ENCODE data around the gene RPL4. TPM values are rescaled to one million over a fixed set of nuclear protein-coding genes. Genes with fewer than 3 reads are reported as not detected.

RPL4 gene
- total RNA-seq, 2 experiments from 2014 or later, result 4,316 to 5,381 TPM

DNA sequence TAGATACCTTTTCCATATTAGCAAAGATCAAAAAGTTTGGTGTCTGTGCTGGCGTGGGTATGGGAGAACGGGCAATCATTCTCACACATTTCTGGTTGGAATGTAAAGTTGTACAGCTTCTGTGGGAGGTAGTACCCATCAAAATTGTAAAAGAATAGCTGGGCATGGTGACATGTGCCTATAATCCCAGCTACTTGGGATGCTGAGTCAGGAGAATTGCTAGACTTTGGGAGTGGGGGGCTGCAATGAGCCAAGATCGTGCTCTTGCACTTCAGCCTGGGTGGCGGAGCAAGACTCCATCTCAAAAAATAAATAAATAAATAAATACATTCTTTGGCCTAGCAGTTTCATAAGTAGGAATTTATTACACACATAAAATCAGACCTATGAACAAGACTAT, 38.2 kb upstream of the RPL4 start:
- DNase-seq (ENCODE audit: low spot score), result no peak
- ChIA-PET CTCF (ENCODE audit: unreplicated experiment) (no interaction called here), POLR2A (interaction anchor here (0.6 to 1.0 kb wide), 4 partner anchors 11 to 206 kb away, joined by 3 to 4 read pairs (median 3); no protein-coding TSS in a partner anchor)
- Histone ChIP-seq H3K4me1 (ENCODE audit: insufficient read depth, low read length, poor library complexity, severe bottlenecking) (no peaks in the 10 kb centered on the region), H3K4me3 (ENCODE audit: low read depth, low read length, poor library complexity, severe bottlenecking) (no peak overlapping the region), H3K27ac (ENCODE audit: low read depth, low read length, poor library complexity, severe bottlenecking) (no peak overlapping the region), H4K20me1 (ENCODE audit: insufficient read depth, low read length) (no peaks in the 10 kb centered on the region), H3K9me2 (ENCODE audit: insufficient read depth, low read length) (no peaks in the 10 kb centered on the region), H3K79me2 (ENCODE audit: insufficient read depth, low read depth, low read length) (no peaks in the 10 kb centered on the region), H3K36me3 (ENCODE audit: insufficient read depth, low read length) (peaks cover 77% of the 10 kb centered on the region), H2AFZ (ENCODE audit: low read length) (no peak overlapping the region), H3K4me2 (ENCODE audit: low read length) (no peak overlapping the region), H3K9me3 (ENCODE audit: low read length) (no peaks in the 10 kb centered on the region)
- intact Hi-C loops (cut with micrococcal nuclease; ENCODE audit: unreplicated experiment), result no loop called here
- TF ChIP-seq, protein P1, sequence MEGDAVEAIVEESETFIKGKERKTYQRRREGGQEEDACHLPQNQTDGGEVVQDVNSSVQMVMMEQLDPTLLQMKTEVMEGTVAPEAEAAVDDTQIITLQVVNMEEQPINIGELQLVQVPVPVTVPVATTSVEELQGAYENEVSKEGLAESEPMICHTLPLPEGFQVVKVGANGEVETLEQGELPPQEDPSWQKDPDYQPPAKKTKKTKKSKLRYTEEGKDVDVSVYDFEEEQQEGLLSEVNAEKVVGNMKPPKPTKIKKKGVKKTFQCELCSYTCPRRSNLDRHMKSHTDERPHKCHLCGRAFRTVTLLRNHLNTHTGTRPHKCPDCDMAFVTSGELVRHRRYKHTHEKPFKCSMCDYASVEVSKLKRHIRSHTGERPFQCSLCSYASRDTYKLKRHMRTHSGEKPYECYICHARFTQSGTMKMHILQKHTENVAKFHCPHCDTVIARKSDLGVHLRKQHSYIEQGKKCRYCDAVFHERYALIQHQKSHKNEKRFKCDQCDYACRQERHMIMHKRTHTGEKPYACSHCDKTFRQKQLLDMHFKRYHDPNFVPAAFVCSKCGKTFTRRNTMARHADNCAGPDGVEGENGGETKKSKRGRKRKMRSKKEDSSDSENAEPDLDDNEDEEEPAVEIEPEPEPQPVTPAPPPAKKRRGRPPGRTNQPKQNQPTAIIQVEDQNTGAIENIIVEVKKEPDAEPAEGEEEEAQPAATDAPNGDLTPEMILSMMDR (conservative IDR thresholded peaks at IDR 0.05; ENCODE audit: low read length), result no peak
- TF ChIP-seq EZH2phosphoT487 (IDR thresholded peaks at IDR 0.05; ENCODE audit: borderline replicate concordance, low read depth, low read length), result no peak
- BruUV-seq (replicated peaks), result no TSS peak

DNA sequence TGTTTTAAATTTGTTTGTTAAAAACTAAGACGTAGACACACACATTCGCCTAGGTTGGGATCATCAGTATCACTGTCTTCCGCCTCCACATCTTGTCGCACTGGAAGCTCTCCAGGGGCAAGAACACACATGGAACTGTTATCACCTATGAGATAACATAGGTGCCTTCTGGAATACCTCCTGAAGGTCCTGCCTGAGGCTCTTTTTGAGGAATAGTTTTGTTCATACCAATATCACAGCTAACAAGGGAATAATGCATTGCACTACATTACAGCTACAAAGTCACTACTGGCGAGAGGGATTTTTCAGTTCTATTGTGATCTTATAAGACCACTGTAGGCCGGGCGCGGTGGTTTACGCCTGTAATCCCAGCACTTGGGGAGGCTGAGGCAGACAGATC, 30.4 kb upstream of the RPL4 start:
- H3K36me3 ChIP-seq (ENCODE audit: insufficient read depth, low read length), result peaks cover 83% of the 10 kb centered on the region
- H3K27ac ChIP-seq (ENCODE audit: low read depth, low read length, poor library complexity, severe bottlenecking), result no peak overlapping the region
- H3K9me3 ChIP-seq (ENCODE audit: low read length), result no peaks in the 10 kb centered on the region
- intact Hi-C loops (cut with micrococcal nuclease; ENCODE audit: unreplicated experiment), result no loop called here
- H3K79me2 ChIP-seq (ENCODE audit: insufficient read depth, low read depth, low read length), result no peaks in the 10 kb centered on the region
- BruUV-seq (replicated peaks), result no TSS peak
- DNase-seq (ENCODE audit: low spot score), result no peak
- no peaks in the 10 kb centered on the region for H4K20me1 ChIP-seq (ENCODE audit: insufficient read depth, low read length)
- H3K4me3 ChIP-seq (ENCODE audit: low read depth, low read length, poor library complexity, severe bottlenecking), result no peak overlapping the region
- H3K4me1 ChIP-seq (ENCODE audit: insufficient read depth, low read length, poor library complexity, severe bottlenecking), result no peaks in the 10 kb centered on the region
- CTCF ChIA-PET (ENCODE audit: unreplicated experiment), result no interaction called here
- POLR2A ChIA-PET, result no interaction called here
- TF ChIP-seq, protein P1 (conservative IDR thresholded peaks at IDR 0.05; ENCODE audit: low read length), result no peak
- TF ChIP-seq EZH2phosphoT487 (IDR thresholded peaks at IDR 0.05; ENCODE audit: borderline replicate concordance, low read depth, low read length), result no peak
- no peak overlapping the region for H3K4me2 ChIP-seq (ENCODE audit: low read length)
- no peak overlapping the region for H2AFZ ChIP-seq (ENCODE audit: low read length)
- no peaks in the 10 kb centered on the region for H3K9me2 ChIP-seq (ENCODE audit: insufficient read depth, low read length)

DNA sequence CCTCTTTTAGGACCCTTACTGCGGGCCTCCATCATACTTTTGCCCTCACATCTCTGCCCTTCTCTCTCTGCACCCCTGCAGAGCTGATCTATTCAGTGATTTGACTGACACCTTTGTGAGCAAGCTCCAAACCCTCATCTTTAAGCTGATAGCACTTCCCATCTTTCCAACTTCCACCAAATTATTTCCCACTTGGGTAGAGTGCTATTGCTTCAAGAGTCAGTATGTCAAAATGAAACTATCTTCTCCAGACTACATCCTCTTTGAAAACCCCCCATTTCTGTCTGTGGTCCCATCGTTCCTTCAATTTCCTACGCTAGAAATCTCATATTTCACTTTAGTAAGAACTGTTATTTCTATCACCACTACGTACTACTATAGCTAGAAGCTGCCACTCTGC, 20.2 kb upstream of the RPL4 start:
- ChIA-PET CTCF (ENCODE audit: unreplicated experiment) (no interaction called here), POLR2A (no interaction called here)
- DNase-seq (ENCODE audit: low spot score), result no peak
- Histone ChIP-seq H3K79me2 (ENCODE audit: insufficient read depth, low read depth, low read length) (no peaks in the 10 kb centered on the region), H3K4me3 (ENCODE audit: low read depth, low read length, poor library complexity, severe bottlenecking) (no peak overlapping the region), H3K36me3 (ENCODE audit: insufficient read depth, low read length) (peaks cover 96% of the 10 kb centered on the region), H4K20me1 (ENCODE audit: insufficient read depth, low read length) (no peaks in the 10 kb centered on the region), H3K9me2 (ENCODE audit: insufficient read depth, low read length) (no peaks in the 10 kb centered on the region), H3K4me1 (ENCODE audit: insufficient read depth, low read length, poor library complexity, severe bottlenecking) (no peaks in the 10 kb centered on the region), H3K27ac (ENCODE audit: low read depth, low read length, poor library complexity, severe bottlenecking) (no peak overlapping the region), H2AFZ (ENCODE audit: low read length) (no peak overlapping the region), H3K9me3 (ENCODE audit: low read length) (no peaks in the 10 kb centered on the region), H3K4me2 (ENCODE audit: low read length) (no peak overlapping the region)
- TF ChIP-seq, protein P1 (conservative IDR thresholded peaks at IDR 0.05; ENCODE audit: low read length), result no peak
- TF ChIP-seq EZH2phosphoT487 (IDR thresholded peaks at IDR 0.05; ENCODE audit: borderline replicate concordance, low read depth, low read length), result no peak
- no TSS peak for BruUV-seq (replicated peaks)
- intact Hi-C loops (cut with micrococcal nuclease; ENCODE audit: unreplicated experiment), result no loop called here
